Skeletal muscle satellite cell (primary cell): ENCODE measurements around the gene CCDC68.

Experiments
- H3K27me3 ChIP-seq: 2 replicates; pipeline ENCODE4 v1.7.0; 2013; ENCODE audit warnings: low read length; ENCODE audit not compliant: control insufficient read depth, insufficient read depth
- H3K36me3 ChIP-seq: 2 replicates; pipeline ENCODE4 v1.7.0; 2013; ENCODE audit warnings: mild to moderate bottlenecking, control low read depth, low read length; ENCODE audit not compliant: insufficient read depth
- H3K4me1 ChIP-seq: 2 replicates; pipeline ENCODE4 v1.7.0; 2013; ENCODE audit warnings: low read length; ENCODE audit not compliant: control insufficient read depth, insufficient read depth
- H3K4me2 ChIP-seq: 2 replicates; pipeline ENCODE4 v1.7.0; 2013; ENCODE audit warnings: mild to moderate bottlenecking, low read length
- H3K4me3 ChIP-seq: 2 replicates; pipeline ENCODE4 v1.7.0; 2013; ENCODE audit warnings: low read length
- H3K9ac ChIP-seq: 2 replicates; pipeline ENCODE4 v1.7.0; 2013; ENCODE audit warnings: mild to moderate bottlenecking, low read depth, low read length, moderate library complexity
- H3K9me3 ChIP-seq: replicated peaks from 2 replicates; pipeline ENCODE4 v1.7.0; 2013; ENCODE audit warnings: mild to moderate bottlenecking, control low read depth, low read length

Gene CCDC68

GRCh38 chr18:54939361-54939917 lies 19.8 kb downstream of the CCDC68 start:
- Histone ChIP-seq H3K4me3 (no peak overlapping the region), H3K4me2 (no peak overlapping the region), H3K9me3 (no peaks in the 10 kb centered on the region), H3K27me3 (no peaks in the 10 kb centered on the region), H3K4me1 (no peaks in the 10 kb centered on the region), H3K9ac (no peak overlapping the region), H3K36me3 (peaks cover 4% of the 10 kb centered on the region)

GRCh38 chr18:54938506-54938905 lies 20.8 kb downstream of the CCDC68 start:
- Histone ChIP-seq H3K36me3 (peaks cover 4% of the 10 kb centered on the region), H3K4me1 (no peaks in the 10 kb centered on the region), H3K9me3 (no peaks in the 10 kb centered on the region)

DNA sequence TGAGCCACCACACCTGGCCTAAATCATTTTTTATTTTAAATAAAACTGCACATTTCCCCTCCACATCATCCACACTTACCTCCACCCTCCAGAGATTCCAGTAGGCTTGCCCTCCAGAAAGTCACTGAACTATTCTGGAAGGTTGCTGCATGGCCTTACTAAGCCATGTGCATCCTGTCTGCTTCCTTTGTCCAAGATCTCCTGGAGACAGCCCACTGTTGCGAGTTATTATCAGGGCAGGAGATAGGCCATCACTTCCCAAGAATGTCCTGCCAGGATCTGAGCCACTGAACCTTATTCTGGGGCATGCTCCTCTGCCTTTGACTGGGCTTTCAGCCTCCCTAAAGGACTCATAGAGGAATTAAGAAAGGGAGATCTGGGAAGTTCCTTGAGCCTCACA lies 26.8 kb downstream of the CCDC68 start:
- no peak overlapping the region for H3K4me3 ChIP-seq
- no peaks in the 10 kb centered on the region for H3K36me3 ChIP-seq
- H3K9me3 ChIP-seq: no peaks in the 10 kb centered on the region
- H3K9ac ChIP-seq: no peak overlapping the region
- H3K4me1 ChIP-seq: peaks cover 2% of the 10 kb centered on the region
- no peaks in the 10 kb centered on the region for H3K27me3 ChIP-seq
- H3K4me2 ChIP-seq: no peak overlapping the region

More at GRCh38 chr18:54938506-54938905, 20.8 kb downstream of the CCDC68 start:
- no peak overlapping the region for H3K4me2 ChIP-seq
- H3K4me3 ChIP-seq: no peak overlapping the region
- no peak overlapping the region for H3K9ac ChIP-seq
- H3K27me3 ChIP-seq: no peaks in the 10 kb centered on the region

DNA sequence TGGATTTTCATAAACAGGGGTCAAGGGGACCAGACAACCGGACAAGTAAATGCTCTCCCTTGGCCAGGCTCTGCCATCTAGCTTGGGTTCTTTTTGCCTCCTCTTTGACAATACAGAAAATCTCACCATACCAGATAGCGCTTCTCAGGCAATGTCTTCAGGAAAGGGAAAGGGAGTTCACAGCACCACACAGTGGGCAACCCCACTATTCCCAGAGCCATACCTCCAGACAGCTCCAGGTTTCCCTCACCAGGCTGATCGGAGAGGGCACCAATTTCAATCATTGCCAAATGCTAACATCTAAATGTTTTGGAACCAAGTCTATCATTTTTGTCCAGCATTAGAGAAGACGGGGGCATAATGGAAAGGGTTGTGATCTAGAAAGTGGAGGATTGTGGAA lies 28.1 kb downstream of the CCDC68 start:
- Histone ChIP-seq H3K4me3 (no peak overlapping the region), H3K9me3 (no peaks in the 10 kb centered on the region), H3K4me1 (peaks cover 10% of the 10 kb centered on the region), H3K9ac (no peak overlapping the region), H3K27me3 (no peaks in the 10 kb centered on the region), H3K4me2 (no peak overlapping the region), H3K36me3 (no peaks in the 10 kb centered on the region)

GRCh38 chr18:54928236-54928635 lies 31.0 kb downstream of the CCDC68 start:
- Histone ChIP-seq H3K9ac (no peak overlapping the region), H3K36me3 (no peaks in the 10 kb centered on the region), H3K27me3 (no peaks in the 10 kb centered on the region), H3K9me3 (no peaks in the 10 kb centered on the region), H3K4me2 (no peak overlapping the region), H3K4me1 (peaks cover 15% of the 10 kb centered on the region), H3K4me3 (no peak overlapping the region)

DNA sequence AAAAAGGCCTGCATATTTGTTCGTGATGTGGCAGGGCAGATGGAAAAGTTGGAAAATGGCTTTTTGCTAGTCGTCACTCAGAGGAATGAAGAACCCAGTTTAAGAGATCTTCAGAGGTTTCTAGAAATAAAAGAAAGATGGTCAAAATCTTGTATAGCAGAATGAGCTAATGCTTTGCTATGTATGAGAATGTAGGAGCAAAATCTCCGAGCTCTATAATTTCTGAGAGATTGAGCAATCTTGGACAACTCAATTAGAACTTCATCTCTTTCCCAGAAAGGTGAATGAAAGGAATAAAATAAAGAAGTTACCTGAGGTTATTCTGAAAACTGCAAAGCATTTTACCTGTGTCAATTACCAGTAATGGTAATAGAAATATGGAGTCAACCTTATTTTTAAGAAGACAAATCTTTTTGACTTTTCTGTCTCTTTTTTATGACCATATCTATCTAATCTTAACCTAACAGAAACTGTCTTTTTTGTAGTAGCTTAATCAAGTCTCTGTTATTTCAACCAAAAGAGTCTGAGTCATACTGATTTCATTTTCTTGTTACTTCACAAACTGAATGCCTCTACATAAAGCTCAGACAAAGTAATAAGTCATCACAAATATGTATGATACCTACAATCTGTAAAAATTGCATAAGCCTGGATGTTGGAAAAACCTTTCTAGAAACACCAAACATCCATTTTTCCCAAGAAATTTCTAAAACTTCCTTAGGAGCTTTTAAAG lies 32.5 kb downstream of the CCDC68 start:
- Histone ChIP-seq H3K4me2 (no peak overlapping the region), H3K27me3 (no peaks in the 10 kb centered on the region), H3K9me3 (no peaks in the 10 kb centered on the region), H3K4me3 (no peak overlapping the region), H3K36me3 (no peaks in the 10 kb centered on the region), H3K4me1 (peaks cover 15% of the 10 kb centered on the region), H3K9ac (no peak overlapping the region)

- Histone ChIP-seq H3K4me2 (no peak overlapping the region), H3K4me3 (no peak overlapping the region), H3K36me3 (no peaks in the 10 kb centered on the region), H3K9me3 (no peaks in the 10 kb centered on the region), H3K27me3 (no peaks in the 10 kb centered on the region), H3K9ac (no peak overlapping the region), H3K4me1 (peaks cover 15% of the 10 kb centered on the region)
Observed at GRCh38 chr18:54924948-54925347, 34.3 kb downstream of the CCDC68 start.

DNA sequence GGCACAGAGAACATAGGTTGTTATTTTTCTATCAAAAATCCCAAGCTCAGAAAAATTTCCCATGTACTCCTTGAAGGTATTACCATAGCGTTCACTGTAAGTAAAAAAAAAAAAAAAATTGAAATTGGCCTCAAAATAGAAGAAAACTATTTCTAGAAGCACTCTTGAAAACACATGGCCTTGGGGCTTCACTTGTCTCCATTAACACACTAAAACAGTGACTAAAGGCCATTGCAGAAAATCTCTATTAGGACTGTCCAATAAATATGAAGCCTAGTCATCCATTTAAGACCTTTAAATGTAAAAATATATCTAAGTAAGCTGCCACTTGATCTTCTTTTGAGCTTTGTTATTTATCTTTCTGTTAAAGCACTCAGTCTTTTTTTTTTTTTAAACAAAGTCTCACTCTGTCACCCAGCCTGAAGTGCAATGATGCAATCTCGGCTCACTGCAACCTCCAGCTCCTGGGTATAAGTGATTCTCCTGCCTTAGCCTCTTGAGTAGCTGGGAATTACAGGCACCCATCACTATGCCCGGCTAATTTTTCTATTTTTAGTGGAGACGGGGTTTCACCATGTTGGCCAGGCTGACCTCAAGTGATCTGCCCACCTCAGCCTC lies 35.8 kb downstream of the CCDC68 start:
- Histone ChIP-seq H3K4me1 (peaks cover 15% of the 10 kb centered on the region), H3K36me3 (no peaks in the 10 kb centered on the region), H3K9me3 (no peaks in the 10 kb centered on the region), H3K27me3 (no peaks in the 10 kb centered on the region), H3K9ac (no peak overlapping the region), H3K4me2 (no peak overlapping the region), H3K4me3 (no peak overlapping the region)

GRCh38 chr18:54919412-54919811 lies 39.8 kb downstream of the CCDC68 start:
- Histone ChIP-seq H3K27me3 (no peaks in the 10 kb centered on the region), H3K9me3 (no peaks in the 10 kb centered on the region), H3K4me3 (no peak overlapping the region), H3K36me3 (no peaks in the 10 kb centered on the region), H3K4me1 (no peaks in the 10 kb centered on the region), H3K9ac (no peak overlapping the region), H3K4me2 (no peak overlapping the region)

- Histone ChIP-seq H3K4me3 (no peak overlapping the region), H3K9ac (no peak overlapping the region), H3K4me1 (no peaks in the 10 kb centered on the region), H3K36me3 (no peaks in the 10 kb centered on the region), H3K9me3 (no peaks in the 10 kb centered on the region), H3K4me2 (no peak overlapping the region), H3K27me3 (no peaks in the 10 kb centered on the region)
Observed at GRCh38 chr18:54918060-54918459, 41.2 kb downstream of the CCDC68 start.

DNA sequence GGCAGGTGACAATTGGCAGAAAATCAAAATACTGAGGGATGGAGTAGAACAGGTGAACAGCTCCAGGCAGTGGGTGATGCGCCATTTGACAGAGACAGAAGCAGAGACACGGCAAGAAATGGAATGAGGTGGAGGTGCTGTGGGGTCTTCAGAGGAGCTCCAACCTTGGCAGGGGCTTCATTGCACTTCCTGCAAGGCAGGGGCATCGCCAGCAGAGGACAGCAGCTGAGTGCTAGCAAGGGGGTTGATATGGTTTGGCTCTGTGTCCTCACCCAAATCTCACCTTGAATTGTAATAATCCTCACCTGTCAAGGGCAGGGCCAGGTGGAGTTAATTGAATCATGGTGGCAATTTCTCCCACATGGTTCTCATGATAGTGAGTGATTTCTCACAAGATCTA lies 42.8 kb downstream of the CCDC68 start:
- Histone ChIP-seq H3K4me3 (no peak overlapping the region), H3K9me3 (no peaks in the 10 kb centered on the region), H3K4me1 (no peaks in the 10 kb centered on the region), H3K36me3 (no peaks in the 10 kb centered on the region), H3K4me2 (no peak overlapping the region), H3K9ac (no peak overlapping the region), H3K27me3 (no peaks in the 10 kb centered on the region)

DNA sequence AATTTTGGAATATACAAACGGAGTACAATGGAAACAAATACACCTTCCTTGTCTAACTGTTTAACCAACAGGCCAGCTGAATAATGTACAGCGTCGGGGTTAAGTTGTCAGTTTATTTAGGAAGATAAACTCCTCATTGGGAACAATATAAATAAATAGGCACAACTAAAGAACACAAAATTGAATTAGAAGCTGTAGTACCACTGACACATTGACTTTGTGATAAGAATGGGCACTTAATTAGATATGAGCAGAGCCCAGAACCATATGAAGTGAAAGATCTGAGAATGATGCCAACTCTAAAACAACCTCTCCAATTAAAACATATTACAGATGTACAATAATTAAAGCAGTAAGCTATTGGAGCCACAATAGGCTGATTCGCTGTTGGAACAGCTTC lies 44.4 kb downstream of the CCDC68 start:
- no peak overlapping the region for H3K9ac ChIP-seq
- H3K4me3 ChIP-seq: no peak overlapping the region
- H3K36me3 ChIP-seq: no peaks in the 10 kb centered on the region
- H3K4me1 ChIP-seq: no peaks in the 10 kb centered on the region
- H3K4me2 ChIP-seq: no peak overlapping the region
- no peaks in the 10 kb centered on the region for H3K9me3 ChIP-seq
- H3K27me3 ChIP-seq: no peaks in the 10 kb centered on the region
